ENCODE data around the gene DOK5. TPM values are rescaled to one million over a fixed set of nuclear protein-coding genes. Genes with fewer than 3 reads are reported as not detected.

DOK5 gene
- polyA plus RNA-seq, 1 donor: 9.7 TPM

DNA sequence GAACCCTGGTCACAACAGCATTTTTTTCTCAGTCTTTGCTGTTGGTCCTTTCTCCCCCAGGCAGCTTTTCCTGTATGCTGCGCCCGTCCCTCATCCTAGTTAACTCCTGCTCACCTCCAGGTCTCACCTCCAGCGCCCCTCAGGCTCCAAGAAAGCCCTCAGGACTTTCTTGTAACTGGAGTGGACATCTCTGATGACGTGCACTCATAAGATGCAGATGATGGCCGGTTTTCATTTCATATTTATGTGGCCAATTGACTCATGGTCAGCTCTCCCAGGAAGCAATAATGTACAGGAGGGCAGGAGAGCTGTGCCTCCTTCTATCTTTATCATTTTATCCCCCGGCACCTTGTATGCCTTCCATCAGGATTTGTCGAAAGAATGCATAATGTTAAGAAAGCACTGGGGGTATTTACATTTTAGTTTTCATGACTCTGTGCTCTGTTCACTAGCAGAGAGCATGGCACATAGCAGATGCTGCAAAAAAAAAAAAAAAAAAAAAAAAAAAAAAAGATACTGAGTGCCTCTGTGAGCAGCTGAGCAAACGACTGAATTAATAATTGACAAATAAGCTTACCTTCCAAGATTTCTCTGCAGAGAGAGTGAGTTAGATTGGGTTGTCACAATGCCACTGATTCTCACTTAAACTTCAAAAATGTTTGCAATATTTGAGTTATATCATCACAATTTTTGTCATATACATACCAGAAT, 170.2 kb downstream of the DOK5 start:
- DNase-seq: no peak

DNA sequence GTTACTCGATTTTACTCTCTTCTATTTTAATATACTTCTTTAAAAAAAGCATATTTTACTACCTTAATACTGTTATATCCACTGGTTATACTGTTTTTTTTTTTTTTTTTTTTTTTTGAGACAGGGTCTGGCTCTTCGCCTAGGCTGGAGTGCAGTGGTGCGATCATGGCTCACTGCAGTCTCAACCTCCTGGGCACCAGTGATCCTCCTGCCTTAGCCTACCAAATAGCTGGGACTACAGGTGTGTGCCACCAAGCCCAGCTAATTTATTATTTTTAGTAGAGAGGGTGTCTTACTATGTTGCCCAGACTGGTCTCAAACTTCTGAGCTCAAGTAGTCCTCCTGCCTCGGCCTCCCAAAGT, 170.7 kb downstream of the DOK5 start:
- DNase-seq: no peak

DNA sequence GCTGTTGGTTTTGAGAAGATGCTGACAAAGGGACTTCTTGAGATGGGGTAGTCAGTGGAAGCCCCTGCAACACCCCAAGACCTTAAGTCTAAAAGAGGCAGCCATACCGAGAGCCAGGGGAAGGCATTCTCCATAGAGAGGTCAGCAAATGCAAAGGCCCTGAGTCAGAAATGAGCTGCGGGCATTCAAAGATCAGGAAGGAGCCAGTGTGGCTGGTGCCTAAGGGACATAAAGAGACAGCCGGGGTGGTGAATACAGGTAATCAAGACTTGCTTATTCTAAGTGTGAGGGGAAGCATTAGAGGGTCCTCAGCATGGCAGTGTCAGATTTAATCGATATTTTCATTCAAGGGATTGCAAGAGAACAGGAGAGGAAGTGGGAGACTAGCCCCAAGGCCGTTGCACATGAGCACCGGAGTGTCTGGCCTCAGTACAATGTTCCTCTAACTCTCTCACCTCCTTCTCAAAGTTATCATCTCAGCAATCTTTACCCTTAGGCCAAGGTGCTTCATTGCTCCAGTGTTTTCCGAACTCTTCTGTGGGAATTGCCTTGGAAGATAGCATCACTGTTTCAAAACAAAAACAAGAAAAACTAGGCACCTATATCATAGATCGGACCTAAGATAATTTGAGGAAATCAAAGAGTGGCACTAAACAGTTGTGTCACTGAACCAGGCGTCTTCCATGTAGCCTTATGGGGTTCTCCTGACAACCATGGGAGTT, 173.2 kb downstream of the DOK5 start:
- no peak for DNase-seq

DNA sequence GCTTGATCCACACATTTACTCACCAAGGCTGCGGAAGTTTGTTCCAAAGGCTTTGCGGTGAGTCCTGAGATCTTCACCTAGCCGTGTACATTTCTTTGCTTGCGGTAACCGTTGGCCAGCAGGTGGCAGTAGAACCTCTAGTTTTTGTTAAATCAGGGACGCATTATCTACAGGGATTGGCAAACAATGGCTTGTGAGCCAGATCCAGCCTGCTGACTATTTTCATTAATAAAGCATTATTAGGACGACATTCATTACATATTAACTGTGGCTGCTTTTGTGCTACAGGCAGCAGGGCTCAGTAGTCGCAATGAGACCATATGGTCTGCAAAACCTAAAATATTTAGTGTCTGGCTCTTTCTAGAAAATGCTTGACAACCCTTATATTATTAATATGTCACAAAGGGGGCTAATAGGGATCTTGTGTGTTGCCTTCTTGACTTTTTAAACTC, 174.1 kb downstream of the DOK5 start:
- DNase-seq: peak; percentile 84

DNA sequence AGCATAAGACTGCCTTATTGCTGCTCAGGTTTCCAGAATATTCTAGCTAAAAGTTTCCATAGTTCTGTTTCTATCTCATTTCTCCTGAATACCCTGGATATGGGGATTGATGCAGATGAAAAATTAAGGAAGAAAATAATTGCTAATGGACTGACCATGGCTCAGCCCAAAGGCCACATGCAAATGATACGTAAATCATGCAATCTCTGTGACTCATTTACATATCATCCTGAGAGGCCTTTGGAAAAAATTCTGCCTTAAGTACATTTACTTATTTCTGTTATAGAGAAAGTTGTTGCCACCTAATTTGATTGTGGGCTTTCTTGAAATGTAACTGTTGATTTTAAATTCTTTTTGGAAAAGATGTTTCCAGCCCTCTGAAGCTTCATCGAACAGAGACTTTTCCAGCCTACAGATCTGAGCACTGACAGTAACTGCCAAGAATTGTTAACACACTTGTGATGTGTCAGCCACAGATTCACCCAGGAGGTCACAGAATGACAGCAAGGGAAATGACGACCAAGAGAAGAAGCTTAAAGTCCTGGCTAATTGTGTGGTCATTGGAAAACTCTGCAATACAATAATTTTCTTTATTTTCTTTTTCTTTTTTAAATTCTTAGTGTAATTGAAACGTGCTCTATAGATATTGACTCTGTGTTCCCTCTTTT, 174.8 kb downstream of the DOK5 start:
- DNase-seq: no peak

DNA sequence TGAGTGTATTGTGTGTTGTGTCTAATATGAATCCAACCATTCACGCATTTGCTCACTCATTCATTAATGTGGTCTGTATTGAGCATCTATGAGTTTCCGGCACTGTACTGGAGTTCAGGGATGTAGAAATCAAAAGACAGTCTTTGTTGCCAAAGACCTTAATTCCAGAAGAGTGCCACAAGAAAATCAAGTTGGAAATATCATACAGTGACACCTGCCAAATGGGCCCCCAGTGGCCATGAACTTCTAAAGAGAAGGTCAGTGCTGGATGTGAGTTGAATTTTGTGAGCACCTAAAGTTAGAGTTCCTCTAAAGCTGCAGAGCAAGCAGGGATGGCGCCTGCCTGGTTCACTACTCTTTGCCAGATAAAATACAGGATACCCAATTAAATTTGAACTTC, 175.9 kb downstream of the DOK5 start:
- no peak for DNase-seq

DNA sequence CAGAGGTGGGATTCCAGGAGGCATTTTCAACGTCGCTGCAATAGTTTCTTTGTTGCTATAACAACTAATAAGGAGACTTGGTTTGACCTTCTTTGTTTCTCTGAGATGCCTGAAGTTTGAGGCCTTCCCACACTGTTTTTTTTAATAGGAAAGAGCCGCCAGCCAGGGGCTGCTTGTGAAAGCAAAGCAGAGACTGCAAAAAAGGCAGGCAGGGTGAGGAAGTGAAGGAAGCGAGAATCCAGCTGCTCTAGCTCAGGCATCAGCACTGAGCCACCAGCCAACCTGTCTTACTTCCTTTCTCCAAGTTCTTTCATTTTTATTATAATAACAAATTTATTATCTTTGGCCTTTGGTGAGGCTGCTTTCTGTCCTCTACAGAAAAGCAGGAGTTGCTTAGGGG, 179.1 kb downstream of the DOK5 start:
- no peak for DNase-seq

DNA sequence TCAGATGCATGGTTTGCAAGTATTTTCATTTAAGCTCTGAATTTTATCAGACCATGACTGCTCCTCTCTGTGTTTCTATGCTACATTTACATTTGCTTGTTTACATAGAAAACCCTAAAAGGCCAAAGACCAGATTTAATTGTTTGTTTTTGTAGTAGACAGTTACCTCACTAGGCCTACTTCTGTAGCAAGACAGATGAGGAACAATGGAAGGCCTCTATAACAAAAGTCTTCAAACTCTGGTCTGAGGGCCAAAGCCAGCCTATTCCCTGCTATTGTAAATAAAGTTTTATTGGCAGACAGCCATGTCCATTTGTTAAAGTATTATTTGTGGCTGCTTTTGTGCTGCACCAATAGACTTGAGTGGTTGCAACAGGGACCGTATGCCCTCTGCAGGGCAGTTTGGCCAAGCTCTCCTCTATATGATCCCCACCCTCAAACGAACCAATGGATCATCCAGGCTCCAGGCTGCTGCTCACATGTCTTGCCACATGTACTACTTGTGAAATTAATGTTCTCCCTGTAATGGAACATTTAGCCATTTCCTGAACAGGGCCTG, 182.0 kb downstream of the DOK5 start:
- DNase-seq: no peak

DNA sequence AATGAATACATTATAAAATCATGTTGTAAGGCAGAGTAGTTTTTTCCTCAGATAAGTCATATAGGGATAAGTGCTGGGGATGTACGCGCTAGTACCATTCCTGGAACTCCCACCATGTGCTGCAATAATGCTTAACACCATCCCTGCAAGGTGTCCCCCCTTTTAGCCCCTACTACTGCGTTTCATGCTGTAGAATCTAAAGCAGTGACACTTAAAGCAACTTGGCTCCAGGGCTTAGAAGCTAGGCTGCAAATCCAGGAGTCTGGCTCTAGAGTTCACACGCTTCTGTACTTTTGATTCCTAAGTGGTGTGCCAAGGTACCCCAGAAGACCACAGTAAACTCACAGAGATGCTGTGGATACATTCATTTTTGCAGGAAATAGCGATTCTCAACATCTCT, 183.1 kb downstream of the DOK5 start:
- no peak for DNase-seq

DNA sequence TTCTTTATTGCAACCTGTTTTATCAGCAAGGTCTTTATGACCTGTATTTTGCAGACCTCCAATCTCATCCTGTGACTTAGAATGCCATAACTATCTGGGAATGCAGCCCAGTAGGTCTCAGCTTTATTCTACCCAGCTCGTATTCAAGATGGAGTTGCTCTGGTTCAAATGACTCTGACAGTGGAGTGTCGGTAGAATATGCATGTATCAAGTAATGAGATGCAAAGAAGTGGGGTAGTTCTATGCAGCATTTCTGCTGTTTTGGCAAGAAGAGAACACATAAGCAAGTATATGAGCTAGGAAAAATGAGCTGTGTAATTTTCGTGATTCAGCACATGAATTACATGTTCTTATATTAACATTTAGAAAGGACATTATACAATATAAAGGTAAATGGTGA, 185.9 kb downstream of the DOK5 start:
- DNase-seq: no peak

DNA sequence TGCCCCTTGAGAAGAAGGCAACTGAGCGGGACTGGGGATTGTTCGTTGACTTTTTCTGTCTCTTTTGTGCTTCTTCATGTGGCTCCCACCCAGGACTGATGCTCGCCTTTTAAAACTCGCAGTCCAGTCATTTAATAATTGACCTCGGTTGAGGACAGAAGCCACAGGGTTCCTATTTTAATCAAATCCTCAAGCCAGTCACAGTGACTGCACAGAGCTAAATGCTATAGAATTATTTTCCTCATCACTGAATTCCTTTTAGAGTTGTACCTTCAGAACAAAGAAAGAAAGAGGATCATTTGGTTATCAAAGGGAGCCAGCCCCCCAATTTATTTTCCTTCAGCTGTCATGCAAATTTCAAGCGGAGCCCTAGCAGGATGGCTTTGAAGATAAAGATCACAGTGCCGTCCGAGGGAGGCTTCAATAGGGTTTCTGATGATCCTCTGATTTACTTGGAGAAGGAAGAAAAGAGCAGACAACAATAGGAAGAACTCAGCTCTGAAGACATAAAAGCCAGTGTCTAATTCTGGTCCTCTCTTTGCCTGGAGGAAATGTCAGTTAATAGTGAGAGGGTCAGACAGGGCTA, 186.6 kb downstream of the DOK5 start:
- no peak for DNase-seq

DNA sequence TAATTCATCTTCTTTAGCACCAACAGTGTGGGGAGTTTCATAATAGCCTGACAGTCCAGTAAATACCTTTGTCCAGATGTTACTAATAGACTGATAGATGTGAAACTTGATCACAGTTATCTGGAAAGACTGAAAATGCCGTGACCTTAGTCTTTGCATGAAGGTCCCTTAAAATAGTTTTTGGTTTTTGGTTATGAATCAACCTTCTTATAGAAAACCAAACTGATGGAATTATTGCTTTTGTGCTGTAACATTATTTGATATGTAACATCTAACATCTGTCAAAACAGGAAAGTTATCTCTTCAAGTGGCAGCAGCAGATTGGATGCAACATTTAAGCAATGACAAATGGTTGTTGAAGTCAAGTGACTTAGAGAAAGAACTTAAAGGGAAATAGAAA, 190.4 kb downstream of the DOK5 start:
- DNase-seq: no peak

DNA sequence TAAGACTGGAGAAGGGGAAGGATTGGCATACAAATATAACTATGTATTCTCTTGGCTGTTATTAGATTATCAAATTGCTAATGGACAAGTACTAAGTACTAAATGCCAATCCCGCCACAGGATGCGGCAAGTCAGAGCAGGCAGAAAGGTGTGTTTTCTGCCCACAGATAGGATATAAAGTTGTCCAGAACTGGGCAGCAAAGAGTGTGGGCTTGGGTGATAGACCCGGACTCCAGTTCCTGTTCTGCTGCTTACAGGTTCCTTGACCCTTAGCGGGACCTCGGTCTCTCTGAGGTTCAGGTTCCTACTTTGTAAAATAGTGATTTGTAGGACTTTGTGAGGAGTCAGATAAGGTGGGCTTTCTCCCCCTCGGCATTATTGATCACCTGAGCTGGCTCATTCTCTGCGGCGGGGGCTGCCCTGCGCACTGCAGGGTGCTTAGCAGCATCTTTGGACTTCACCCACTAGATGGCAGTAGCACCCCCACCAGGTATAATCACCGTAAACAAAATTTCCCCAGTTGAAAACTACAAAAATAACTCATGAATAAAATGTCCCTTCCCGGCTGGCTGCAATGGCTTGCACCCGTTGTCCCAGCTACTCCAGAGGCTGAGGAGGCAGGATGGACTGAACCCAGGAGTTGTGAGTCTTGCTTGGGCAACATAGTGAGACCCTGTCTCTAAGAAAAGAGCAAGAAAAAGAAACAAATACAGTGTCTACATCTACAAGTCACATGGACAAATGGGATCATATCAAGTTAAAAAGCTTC, 193.1 kb downstream of the DOK5 start:
- DNase-seq: no peak

DNA sequence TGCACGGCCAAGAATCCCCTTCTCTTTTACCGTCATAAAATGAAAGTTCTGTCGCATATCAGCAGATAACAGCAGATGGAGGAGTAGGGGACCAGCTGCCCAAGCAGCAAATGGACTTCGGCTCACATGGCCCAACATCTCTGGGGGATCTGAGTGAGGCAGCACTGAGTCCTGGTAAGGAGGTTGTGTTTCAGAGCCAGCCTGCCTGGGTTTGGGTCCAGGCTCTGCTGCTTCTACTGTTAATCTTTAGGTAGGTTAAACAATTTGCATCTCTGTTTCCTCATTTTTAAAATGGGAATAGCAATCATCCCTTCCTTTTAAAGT, 193.6 kb downstream of the DOK5 start:
- no peak for DNase-seq

DNA sequence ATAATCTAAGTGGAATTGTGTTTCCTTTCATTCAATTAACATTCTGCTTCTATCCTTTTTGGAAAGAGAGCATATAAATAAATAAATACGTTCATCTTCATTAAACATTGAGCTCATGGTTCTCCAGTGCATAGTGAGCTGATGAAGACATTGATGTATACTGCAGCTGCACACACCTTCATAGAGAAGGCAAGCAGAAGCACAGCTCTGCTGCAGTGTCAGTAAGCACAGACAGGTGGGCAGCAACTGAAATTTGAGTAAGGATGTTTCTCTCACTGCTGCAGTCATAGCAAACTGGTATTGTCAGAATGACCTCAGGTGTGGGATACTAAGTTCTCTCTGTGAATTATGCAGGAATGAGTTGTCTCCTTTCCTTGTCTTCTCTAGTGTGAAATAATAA, 202.9 kb downstream of the DOK5 start:
- no peak for DNase-seq

DNA sequence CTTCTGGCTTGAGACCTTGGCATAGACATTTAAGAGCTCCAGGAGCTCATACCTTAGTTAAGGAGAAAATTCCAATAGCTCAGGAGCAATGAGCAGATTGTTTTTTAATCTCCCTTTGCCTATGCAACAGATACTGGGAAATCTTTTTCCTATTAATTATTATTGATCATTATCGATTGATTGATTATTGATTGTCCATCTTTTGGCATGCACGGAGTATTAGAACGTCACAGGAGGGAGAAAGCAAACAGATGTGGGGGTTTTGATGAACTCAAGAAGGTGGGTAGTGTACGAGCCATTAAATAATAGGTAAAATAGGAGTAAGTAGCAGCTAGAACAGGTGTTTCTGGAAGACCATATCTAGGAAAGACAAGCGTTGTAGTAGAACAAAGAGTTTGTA, 205.0 kb downstream of the DOK5 start:
- DNase-seq: no peak

DNA sequence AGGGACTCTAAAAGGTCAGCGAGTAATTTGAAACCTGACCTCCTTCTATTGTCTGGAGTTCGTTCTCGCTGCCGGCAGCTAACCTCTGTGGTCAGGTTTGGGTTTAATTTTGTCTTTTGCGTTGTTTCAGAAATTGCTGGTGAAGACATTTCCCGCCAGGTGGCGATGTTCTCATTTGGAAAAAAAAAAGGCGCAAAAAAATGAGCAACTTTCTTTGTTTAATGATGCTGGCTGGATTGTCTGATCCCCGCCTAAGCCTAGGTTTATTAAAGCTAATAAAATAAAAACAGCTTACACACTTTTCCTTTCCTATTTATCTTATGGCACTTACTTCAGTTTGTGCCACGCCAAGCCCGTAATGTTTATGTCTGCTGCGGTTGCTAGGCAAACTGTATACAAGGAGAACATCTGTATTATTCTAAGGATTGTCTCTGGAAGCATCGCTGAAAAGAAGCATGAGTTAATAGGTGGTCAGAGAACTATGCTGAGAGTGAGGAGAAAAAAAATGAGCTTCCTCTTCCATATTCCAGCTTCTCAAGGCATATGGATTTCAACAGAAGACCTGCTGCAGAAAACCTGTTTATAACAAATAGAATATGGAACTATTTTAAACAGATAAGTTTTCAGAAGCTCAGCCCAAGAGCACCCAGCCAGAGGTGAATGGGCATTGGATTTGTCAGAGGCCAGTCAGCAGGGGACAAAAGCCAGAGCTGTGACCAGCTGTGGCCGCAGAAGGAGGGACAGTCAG, 205.7 kb downstream of the DOK5 start:
- DNase-seq: peak; percentile 74

DNA sequence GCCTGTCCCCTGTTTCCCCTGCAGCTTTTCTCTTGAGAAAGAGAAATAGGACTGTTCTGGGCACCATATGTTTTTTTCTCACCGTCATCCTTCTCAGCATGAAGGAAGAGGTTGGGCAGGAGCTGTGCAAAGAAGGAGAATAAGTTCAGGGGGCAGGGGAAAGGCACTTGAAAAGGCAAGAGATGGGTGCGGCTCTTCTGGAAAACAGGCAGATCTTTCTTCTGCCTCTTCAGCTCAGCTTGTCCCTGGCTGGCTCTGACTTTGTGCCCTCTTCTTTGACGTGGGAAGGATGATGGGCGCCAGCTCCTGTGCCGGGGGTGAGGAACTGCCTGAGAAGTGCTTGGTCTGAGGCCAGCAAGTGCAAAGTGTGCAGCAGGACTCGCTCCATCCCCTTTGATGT, 206.5 kb downstream of the DOK5 start:
- DNase-seq: no peak

DNA sequence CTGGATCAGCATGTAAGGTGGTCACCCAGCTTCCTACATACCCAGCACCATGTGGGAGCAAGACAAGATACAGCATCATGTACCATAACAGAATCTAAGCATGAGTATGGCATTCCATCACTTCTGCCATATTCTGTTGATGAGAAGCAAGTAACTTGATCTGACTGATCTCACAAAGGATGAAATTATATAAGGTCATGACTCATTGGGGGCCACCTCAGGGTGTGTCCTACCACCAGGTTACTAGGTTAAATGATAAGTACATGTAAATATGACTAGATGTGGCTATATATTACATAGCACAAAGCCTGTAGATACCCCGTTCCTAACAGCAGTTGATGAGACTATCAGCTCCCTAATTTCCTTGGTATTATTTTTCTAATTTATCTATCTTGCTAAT, 213.1 kb downstream of the DOK5 start:
- no peak for DNase-seq

DNA sequence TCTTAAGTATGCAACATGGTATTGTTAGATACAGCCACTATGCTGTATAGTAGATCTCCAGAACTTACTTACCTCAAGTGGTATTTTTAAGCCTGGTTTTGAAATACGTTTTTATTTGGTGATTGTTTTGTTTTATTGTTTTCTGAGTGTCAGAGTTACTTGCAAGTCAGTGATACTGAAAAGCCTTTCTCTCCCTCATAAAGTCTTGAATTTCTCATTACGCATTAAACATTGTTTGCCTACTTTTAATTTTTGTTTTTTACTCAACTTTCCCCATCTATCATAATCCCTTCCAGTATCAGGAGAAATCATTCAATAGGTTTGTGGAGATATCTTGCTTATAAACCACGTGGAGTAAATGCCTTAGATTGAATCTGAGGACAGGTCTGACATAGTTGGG, 214.9 kb downstream of the DOK5 start:
- no peak for DNase-seq

DNA sequence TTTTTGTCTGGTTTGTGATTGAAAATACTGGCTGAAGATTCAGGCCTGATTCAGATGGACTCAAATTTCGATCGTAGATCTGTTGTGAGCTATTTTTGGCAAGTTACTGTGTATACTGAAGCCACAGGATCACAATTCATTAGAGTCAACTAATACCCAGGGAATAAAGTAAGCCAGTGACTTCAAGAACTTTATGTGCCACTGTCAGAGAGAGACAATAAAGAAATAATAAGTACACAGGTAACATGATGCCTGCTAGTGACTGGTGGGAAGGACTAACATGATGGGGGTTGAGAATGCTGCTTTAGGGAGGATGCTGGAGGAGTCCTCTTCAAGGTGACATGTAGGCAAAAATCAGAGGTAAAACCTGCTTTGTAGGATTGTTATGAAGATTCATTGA, 215.9 kb downstream of the DOK5 start:
- no peak for DNase-seq
